PFSK-1 (cell line): ENCODE measurements around the gene CXCR5.

Experiments used
- FOXP2 ChIP-seq: optimal IDR thresholded peaks from 2 replicates; pipeline ENCODE3; 2011; ENCODE audit warnings: borderline replicate concordance, control low read depth, inconsistent platforms; ENCODE audit not compliant: insufficient read depth; ENCODE audit errors: extremely low read length, extremely low read depth
- POLR2AphosphoS5 ChIP-seq: IDR thresholded peaks from 2 replicates; pipeline ENCODE4 v1.6.1; 2012; ENCODE audit warnings: low read depth, mild to moderate bottlenecking, control low read depth, low read length, moderate library complexity
- SIN3A ChIP-seq: IDR thresholded peaks from 2 replicates; pipeline ENCODE4 v1.6.1; 2012; ENCODE audit warnings: mild to moderate bottlenecking, low read length, moderate library complexity, borderline replicate concordance; ENCODE audit not compliant: insufficient read depth
- TAF1 ChIP-seq: IDR thresholded peaks from 2 replicates; pipeline ENCODE4 v1.6.1; 2012; ENCODE audit warnings: low read length, control low read depth, borderline replicate concordance; ENCODE audit not compliant: insufficient read depth
- TF ChIP-seq, protein P1 (sequence below), 2 experiments: IDR thresholded peaks; 2 replicates each; pipeline versions ENCODE4 v1.6.1 to v1.8.0; 2011 to 2012; ENCODE audit warnings: low read depth in 2 of 2, low read length in 2 of 2, control low read depth in 1 of 2, inconsistent platforms in 1 of 2, mild to moderate bottlenecking in 1 of 2, moderate library complexity in 1 of 2; ENCODE audit not compliant: insufficient read depth in 1 of 2

The CXCR5 gene

DNA sequence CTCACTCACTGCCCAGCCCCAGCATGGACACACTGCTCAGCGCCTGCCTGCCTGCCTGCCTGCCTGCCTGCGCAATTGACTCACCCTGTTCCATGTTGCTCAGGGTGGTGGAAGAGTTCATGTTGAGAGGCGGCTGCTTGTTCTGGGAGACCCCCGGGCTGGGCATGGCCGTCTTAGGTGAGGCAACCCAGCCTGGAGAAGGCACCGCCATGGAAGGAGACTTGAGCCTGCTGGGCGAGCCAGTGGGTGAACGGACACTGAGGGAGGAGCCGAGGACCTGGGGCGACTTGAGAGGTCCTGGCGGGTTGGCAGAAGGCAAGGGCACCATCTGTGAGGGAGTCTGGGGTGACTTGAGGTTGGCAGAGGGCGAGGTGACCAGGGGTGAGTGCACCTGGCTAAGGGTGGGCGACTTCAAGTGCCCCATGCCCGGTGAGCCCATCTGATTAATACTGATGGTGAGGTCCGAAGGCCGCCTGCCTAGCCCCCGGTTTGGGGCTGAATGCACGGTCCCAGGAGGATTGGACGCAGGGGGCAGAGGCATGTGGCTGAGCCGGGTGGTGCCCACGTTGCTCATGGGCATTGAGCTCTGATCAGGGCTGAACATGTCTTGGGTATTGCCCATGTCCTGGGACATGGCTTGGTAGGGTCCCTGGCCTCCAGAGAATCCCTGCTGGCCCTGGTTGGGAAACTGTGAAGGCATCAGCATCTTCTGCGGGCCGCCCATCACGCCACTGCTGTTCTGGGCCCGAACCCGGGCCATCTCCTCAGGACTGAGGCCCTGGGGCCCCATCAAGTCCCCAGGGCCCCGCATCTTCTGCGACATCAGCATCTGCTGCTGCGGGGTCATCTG, 17.1 kb downstream of the CXCR5 start:
- TF ChIP-seq, protein P1, sequence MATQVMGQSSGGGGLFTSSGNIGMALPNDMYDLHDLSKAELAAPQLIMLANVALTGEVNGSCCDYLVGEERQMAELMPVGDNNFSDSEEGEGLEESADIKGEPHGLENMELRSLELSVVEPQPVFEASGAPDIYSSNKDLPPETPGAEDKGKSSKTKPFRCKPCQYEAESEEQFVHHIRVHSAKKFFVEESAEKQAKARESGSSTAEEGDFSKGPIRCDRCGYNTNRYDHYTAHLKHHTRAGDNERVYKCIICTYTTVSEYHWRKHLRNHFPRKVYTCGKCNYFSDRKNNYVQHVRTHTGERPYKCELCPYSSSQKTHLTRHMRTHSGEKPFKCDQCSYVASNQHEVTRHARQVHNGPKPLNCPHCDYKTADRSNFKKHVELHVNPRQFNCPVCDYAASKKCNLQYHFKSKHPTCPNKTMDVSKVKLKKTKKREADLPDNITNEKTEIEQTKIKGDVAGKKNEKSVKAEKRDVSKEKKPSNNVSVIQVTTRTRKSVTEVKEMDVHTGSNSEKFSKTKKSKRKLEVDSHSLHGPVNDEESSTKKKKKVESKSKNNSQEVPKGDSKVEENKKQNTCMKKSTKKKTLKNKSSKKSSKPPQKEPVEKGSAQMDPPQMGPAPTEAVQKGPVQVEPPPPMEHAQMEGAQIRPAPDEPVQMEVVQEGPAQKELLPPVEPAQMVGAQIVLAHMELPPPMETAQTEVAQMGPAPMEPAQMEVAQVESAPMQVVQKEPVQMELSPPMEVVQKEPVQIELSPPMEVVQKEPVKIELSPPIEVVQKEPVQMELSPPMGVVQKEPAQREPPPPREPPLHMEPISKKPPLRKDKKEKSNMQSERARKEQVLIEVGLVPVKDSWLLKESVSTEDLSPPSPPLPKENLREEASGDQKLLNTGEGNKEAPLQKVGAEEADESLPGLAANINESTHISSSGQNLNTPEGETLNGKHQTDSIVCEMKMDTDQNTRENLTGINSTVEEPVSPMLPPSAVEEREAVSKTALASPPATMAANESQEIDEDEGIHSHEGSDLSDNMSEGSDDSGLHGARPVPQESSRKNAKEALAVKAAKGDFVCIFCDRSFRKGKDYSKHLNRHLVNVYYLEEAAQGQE (IDR thresholded peaks at IDR 0.05; ENCODE audit: insufficient read depth in 1 of 2, low read depth in 2 of 2, low read length in 2 of 2): no peak
- TF ChIP-seq TAF1 (no peak), FOXP2 (no peak), SIN3A (no peak), POLR2AphosphoS5 (no peak)

DNA sequence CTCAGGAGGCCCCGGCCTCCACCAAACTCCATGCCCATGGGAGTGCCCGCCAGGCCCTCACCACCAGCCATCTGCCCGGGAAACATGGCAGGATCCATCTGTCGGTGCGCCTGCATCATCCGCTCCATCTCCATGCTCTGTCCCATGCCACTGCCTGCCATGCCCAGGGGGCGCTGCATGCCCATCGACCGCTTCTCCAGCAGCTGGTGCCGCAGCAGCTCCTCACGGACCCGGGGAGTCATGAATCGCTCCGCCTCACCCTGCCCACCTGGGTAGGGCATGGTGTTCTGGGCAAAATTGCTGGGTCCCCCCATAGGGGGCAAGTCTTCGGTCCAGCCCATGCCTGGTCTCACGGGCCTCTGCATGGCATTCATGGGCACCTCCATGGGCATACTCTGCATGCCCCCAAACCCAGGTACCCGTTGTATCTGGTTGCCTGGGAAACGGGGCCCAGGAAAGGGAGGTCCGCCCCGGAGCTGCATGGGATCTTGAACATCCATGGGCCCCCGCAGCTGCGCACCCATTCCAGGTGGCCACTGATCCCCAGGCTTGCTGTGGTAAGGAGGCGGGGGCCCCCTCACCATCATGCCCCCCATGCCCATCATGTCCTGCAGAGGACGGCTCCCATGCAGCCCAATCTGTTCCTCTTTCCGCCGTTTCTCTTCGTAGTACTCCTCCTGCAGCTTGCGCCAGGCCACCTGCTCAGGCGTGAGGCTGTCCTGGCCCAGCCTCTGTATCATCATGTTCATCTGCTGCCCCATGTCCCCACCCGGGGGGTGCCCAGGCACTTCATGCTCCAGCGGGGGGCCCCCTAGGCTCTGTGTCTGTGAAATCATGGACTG, 18.0 kb downstream of the CXCR5 start:
- no peak for TF ChIP-seq TAF1
- TF ChIP-seq, protein P1 (IDR thresholded peaks at IDR 0.05; ENCODE audit: insufficient read depth in 1 of 2, low read depth in 2 of 2, low read length in 2 of 2): no peak
- TF ChIP-seq FOXP2: no peak
- no peak for TF ChIP-seq POLR2AphosphoS5
- TF ChIP-seq SIN3A: no peak

DNA sequence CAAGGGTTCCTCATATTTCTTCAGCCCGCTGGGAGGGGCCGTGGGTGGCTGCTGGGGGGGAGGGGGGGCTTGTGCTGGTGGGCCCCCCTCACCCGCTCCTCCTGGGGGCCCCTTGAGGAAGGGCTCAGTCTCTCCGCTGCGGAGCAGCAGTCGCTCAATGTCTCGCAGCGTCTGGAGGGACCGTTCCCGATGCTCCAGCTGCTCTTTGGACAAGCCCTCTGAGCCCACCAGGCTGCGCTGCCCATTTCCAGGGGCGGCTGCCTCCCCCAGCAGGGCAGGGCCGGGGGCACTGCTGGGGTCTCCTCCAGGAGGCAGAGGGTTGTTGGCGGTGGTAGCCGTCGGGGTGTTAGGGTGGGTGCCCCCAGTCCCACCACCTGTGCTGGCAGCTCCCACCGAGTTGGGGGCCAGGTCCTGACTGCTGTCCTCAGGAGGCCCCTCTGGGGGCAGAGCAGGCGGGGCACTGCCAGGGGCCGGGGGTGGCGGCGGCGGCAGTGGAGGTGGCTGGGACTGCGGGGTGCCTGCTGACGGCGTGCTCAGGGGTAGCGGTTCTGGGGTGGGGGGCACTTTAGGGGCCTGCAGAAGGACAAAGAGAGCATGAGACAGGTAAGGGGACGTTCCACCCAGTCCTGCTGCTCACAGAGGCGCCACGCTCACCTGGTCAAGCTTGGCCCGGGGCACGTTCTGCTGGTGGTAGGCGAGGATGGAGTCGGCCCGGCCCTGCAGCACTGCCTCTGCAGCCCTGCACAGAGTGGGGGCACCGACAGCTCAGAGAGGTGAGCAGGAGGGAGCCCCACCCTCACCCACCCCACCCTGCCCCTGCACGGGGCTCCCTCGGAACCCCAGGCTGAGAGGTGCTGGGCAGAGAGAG, 18.9 kb downstream of the CXCR5 start:
- TF ChIP-seq SIN3A: no peak
- TF ChIP-seq FOXP2: no peak
- TF ChIP-seq, protein P1 (IDR thresholded peaks at IDR 0.05; ENCODE audit: insufficient read depth in 1 of 2, low read depth in 2 of 2, low read length in 2 of 2): no peak
- no peak for TF ChIP-seq POLR2AphosphoS5
- TF ChIP-seq TAF1: no peak

DNA sequence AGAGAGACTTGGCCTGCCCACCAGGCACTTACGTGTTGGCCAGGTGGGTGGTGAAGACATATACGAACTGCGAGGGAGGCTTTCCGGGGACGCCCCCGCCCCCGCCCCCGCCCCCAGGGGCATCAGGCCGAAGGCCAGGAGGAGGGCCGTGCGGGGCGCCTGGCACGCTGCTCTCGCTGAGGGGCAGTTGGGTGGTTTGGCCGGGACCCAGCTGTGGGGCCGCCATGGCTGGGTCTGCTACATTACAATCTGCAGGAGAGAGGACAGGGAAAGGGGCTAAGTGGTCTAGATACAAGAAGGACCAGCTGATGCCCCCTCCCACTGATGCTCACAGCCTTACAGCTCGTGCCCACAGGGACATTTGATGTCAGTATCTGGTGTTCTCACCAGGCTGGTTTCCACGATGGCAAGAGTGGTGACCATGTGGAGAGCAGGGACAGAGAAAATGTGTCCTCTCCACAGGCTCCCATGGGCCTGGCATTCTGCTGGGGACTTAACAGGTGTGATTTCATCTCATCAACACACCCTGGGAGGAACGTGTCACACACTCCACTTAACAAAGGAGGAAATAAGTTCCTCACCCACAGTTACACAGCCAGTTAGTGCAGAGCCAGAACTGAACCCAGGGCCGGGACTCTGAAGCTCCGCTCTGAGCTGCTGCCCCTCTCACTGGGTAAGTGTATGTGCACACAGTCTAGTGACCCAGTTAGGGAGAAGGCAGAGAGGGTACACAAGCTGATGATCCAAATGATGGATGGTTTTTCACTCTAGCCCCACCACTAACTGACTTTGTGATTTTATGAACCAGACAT, 19.7 kb downstream of the CXCR5 start:
- TF ChIP-seq FOXP2 (no peak), TAF1 (no peak), POLR2AphosphoS5 (no peak), SIN3A (no peak)
- TF ChIP-seq, protein P1 (IDR thresholded peaks at IDR 0.05; ENCODE audit: insufficient read depth in 1 of 2, low read depth in 2 of 2, low read length in 2 of 2): no peak
